Measurements from ENCODE around the gene NEK5.

NEK5 gene

DNA sequence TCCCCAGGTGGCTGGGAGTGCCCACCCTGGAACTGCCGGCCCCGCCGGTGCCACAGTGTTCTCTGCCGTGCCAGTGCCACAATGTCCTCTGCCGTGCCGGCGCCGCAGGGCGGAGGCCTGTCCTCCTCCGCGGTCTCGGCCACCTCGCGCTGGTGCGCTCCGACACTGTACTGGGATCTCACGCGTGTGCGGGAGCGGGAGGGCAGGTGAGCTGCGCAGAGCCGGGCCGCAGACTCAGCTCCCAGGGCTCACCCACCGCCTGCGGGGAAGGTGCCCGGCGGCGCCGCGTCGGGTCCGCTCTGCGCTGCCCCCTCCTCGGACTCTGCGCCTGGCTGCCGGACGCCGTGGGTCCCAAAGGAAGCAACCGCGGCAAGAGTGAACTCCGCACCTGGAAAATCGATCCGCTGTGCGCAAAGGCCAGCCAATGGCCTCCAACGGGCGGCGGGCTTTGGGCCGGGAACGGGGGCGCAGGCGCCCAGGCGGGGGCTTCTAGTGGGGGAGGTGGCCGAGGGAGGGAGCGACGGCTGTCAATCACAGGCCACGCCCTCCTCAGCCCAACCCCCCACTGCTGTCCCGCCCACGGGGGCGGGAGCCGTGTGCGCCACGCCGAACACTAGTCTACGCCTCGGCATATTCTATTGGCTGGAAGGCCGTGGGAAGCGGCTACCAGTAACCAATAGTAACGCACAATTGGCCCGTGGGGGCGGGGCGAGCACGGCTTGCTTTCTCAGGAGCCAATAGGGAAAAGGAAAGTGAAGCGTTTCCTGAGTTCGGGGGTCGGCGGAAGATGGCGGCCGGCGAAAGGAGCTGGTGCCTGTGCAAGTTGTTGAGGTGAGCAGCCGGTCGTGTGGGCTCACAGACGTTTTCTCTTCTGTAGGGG is 117.0 kb downstream of the NEK5 start, which contains the start of gene ALG11:
Gene ALG11, plus strand, starts transcription at position 767 of the 880 bp plus-strand sequence. Its CDS starts 21 bp downstream, at position 788.
- peak; percentile 94 to 95 for DNase-seq (ENCODE audit: low read depth in 2 of 2)

- DNase-seq (ENCODE audit: low read depth in 2 of 2): no peak
Measured at GRCh38 chr13:52010890-52011631, 117.8 kb downstream of the NEK5 start, which contains the start of gene ATP7B. TSS of gene ATP7B (minus strand) at chr13:52011450. CDS start at chr13:52011337, 113 bp downstream.

DNA sequence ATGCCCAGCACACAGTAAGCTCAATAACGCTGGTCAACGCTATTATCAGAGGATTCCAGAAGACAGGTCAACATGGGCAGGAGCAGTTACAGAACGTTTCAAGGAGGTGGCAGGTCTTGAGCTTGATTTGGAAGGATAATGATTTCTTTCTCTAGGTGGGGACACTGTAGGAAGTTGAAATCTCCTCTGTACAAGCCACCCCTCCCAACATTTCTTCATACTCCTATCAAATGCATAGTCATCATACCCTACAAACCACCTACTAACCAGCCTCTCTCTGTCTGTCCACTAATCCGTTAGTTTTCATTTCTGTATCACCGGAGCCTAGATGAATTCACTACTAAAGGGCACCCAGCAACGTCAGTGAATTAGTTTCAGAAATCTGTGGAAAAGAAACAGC is 118.9 kb downstream of the NEK5 start:
- no peak for DNase-seq (ENCODE audit: low read depth in 2 of 2)

DNA sequence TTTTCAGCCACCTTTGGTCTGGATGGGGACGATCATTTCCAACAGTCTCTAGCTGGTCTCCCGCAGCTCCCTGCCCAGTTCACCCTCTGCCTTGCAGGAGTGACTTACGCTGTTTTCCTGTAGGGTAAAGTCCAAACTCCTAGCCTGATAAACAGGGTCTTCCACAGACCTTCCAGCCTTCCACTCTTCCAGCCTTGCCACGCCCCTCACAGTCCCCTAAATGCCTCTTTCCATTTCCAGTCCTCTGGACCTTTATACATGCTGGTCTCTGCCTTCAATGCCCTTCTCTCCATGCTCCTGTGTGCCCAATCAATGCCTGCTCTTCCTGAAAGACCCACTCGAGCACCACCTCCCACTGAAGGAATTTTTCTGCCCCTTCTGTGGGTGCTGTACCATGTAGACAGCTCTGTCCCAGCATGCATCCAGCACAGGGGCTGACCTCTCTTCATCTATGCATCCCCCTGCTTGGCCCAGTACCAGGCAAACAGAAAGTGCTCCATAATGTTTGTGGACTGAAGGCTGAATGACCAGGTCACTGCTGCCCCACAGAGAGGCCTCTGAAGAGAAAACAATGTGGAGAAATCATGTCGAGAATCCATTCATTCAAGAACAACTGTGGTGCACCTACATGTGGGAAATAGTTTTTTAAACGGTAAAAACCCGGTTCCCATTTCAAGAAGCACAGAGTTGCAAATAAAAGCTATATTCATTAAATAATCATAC is 122.2 kb downstream of the NEK5 start:
- DNase-seq (ENCODE audit: low read depth in 2 of 2): no peak

- no peak for DNase-seq (ENCODE audit: low read depth in 2 of 2)
Measured at GRCh38 chr13:52005841-52006522, 122.9 kb downstream of the NEK5 start.

DNA sequence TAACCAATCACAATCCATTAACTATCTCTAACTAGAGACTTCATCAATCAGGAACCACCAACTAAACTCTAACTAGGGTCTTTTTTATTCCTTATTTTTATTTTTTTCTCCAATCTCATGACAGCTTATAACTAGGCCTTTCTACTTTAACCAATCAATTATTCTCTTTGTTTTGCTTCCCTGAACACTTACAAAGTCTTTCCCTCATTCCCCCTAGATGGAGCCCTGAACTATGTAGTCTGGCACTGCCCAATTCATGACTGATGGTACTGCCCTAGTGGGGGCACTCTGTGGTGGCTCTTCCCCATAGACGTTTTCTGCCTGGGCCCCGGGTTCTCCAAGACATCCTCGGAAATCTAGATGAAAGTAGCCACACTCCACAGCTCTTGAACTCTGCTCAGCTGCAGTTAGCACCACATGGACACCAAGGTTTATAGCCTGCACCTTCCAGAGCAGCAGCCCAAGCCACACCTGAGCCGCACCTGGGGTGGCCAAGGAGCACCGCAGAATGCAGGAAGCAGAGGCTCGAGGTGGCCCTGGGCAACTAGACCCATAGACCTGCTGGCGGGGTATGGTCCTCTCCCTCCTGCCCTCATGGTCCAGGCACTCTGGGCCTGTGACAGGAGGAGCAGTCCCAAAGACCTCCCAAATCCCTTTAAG is 124.2 kb downstream of the NEK5 start:
- no peak for DNase-seq (ENCODE audit: low read depth in 2 of 2)

DNA sequence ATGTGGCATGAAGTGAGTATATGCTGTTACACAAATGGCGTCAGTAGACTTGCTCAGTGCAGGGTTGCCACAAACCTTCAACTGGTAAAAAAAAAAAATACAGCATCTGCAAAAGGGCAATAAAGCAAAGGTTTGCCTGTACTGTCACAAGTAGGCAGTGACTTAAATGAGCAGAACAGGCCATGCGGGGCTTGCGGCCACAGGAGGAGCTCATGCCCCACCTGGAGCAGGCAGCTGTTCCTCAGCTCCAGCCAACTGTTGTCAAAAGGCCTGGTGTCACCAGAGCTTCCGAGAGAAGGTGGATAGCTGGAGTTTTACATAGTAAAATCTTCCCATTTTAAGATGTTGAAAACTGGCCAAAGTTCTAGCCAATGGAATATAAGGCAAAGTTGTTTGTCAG is 125.3 kb downstream of the NEK5 start:
- no peak for DNase-seq (ENCODE audit: low read depth in 2 of 2)

- DNase-seq (ENCODE audit: low read depth in 2 of 2): no peak
Measured at GRCh38 chr13:52002361-52002760, 126.5 kb downstream of the NEK5 start.

- DNase-seq (ENCODE audit: low read depth in 2 of 2): peak in 1 of 2 experiments; percentile 5
Measured at GRCh38 chr13:52001120-52001731, 127.6 kb downstream of the NEK5 start.

GRCh38 chr13:51999921-52000320 is 129.0 kb downstream of the NEK5 start:
- no peak for DNase-seq (ENCODE audit: low read depth in 2 of 2)

- no peak for DNase-seq (ENCODE audit: low read depth in 2 of 2)
Measured at GRCh38 chr13:51999510-51999911, 129.4 kb downstream of the NEK5 start.

DNA sequence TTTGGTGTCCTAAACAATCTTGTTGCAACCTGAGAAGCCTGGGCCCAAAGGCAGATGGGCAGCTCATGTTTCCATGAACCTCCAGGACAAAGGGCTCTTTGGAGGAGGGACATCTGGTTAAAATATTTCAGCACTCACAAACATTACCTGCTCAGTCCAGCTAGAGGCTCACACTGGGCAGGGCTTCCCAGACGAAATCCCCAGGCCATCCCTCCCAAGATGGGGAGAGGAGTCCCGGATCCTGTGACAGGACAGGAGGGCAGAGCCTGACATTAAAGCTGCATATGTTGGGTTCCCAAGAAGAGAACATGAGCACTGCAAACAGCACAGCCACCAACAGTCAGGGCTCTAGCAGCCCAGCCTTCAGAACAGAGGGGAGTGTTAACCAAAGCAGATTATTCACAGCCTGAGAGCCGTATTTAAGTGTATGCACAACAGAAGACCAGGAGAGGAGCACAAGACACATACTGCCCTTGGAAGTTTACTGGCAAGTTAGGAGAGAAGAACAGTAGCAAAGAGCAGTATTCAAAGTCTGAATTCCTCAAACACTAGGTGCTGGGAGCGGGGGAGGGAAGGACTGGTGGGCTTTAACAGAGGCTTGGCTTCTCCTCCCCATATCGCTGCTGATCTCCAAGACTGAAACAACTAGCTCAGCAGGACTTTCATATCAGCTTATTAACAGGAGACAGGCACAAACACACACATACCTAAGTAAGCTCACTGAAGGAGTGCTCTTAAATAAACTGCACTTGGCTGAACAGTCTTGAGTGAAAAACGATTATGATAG is 130.0 kb downstream of the NEK5 start:
- no peak for DNase-seq (ENCODE audit: low read depth in 2 of 2)

DNA sequence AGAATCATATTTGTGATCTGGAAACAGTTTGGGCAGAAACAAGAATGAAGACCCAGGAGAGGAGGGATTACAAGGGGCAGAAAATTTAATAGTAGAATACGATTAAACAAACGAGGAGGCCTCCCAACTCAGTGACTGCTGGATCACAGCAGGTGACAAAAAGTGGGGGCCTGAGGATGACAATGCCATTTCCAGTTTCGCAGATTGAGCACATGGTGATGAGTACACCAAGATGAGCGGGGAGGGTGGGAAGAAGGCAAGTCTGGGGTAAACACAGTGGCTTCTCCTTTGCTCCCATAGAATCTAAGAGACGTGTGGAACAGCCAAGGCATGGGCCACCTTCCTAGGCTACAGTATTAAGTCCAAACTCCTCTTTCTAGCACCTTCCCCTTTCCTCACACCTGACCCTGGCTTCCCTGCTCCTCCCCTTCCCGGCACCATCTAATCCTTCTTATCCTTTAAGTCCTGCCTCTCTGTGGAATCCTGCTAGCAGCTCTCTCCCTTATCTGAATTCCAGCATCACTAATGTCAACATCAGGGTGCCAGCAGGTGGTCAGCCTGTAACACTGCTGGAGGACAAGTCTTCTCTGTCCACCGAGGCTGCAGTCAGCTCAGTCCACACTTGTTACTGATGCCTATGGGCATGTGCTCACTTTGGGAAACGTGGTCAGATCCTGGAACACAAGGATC is 131.1 kb downstream of the NEK5 start:
- DNase-seq (ENCODE audit: low read depth in 2 of 2): no peak

DNA sequence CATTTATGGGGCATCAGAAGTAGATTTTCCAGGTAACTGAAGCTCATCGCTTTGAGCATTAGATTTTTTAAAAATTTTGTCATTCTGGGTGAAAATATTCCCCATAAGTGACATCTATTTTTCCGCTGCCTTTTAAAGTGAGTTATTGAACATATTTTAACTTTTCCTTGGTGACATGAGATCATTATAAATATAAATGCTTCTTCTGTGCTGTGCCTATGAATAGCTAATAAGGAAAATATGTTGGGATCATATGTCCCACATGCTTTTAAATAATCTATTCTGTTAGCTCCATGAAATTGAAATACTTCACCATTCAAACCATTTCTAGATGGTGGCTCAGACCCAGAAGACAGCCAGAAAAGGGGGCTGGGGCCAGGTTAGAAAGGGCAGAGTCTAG is 131.7 kb downstream of the NEK5 start:
- no peak for DNase-seq (ENCODE audit: low read depth in 2 of 2)

- no peak for DNase-seq (ENCODE audit: low read depth in 2 of 2)
Measured at GRCh38 chr13:51996641-51997040, 132.2 kb downstream of the NEK5 start.

GRCh38 chr13:51995677-51996551 is 133.0 kb downstream of the NEK5 start:
- no peak for DNase-seq (ENCODE audit: low read depth in 2 of 2)

- DNase-seq (ENCODE audit: low read depth in 2 of 2): no peak
Measured at GRCh38 chr13:51993713-51994112, 135.2 kb downstream of the NEK5 start.

DNA sequence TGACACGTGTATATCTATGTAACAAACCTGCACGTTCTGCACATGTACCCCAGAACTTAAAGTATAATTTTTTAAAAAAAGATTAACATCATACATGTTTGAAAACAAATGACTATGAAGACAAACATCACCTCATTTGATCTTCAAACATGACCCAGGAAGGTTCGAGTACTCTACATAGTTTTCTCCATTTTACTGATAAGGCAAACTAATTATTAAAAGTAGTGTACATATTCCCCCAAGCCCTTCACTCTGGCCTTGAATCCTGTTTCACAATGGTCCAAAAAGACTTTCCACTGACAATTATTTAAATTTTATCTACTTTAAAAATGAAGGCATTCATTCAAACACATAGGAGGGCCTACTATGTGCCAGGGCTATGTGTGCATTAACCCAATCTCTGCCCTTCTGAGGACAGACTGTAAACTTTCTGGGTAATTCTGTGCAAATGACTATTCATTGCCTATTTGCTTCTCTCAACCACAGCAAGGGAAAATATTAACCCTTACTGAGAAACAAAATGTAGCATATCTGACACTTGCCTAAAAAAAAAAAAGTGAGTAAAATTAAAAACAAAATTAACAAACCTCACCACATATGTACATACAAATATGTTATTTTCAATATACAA is 139.8 kb downstream of the NEK5 start:
- no peak for DNase-seq (ENCODE audit: low read depth in 2 of 2)
